Hematopoietic multipotent progenitor cell treated with erythropoietin and hydrocortisone succinate and interleukin-3 and kit ligand, for 17 days (in vitro differentiated cells): ENCODE measurements around the gene LMOD2.

Experiments
- DNase-seq: peaks from one replicate; pipeline ENCODE4 v3.0.0-alpha.2; 2015; ENCODE audit warnings: low spot score

Gene LMOD2

GRCh38 chr7:123673137-123673732 lies 17.6 kb downstream of the LMOD2 start:
- DNase-seq, result no peak

- no peak for DNase-seq
Measured at GRCh38 chr7:123673752-123674398, 18.2 kb downstream of the LMOD2 start.

- no peak for DNase-seq
Measured at GRCh38 chr7:123674399-123675180, 18.9 kb downstream of the LMOD2 start.

- no peak for DNase-seq
Measured at GRCh38 chr7:123675181-123675473, 19.5 kb downstream of the LMOD2 start.

GRCh38 chr7:123677061-123677715 lies 21.5 kb downstream of the LMOD2 start:
- DNase-seq, result no peak

GRCh38 chr7:123679614-123680013 lies 23.9 kb downstream of the LMOD2 start:
- no peak for DNase-seq

- DNase-seq, result no peak
Measured at GRCh38 chr7:123680580-123680979, 24.9 kb downstream of the LMOD2 start.

GRCh38 chr7:123681561-123681960 lies 25.9 kb downstream of the LMOD2 start:
- no peak for DNase-seq

GRCh38 chr7:123682690-123683089 lies 27.0 kb downstream of the LMOD2 start:
- peak; percentile 69 for DNase-seq

- DNase-seq, result no peak
Measured at GRCh38 chr7:123687161-123687560, 31.5 kb downstream of the LMOD2 start.

GRCh38 chr7:123687727-123688126 lies 32.1 kb downstream of the LMOD2 start:
- no peak for DNase-seq

- DNase-seq, result no peak
Measured at GRCh38 chr7:123689250-123689649, 33.6 kb downstream of the LMOD2 start.

- DNase-seq, result no peak
Measured at GRCh38 chr7:123690550-123690949, 34.9 kb downstream of the LMOD2 start.

GRCh38 chr7:123692471-123692877 lies 36.8 kb downstream of the LMOD2 start:
- no peak for DNase-seq

- DNase-seq, result no peak
Measured at GRCh38 chr7:123695944-123696677, 40.4 kb downstream of the LMOD2 start.

- no peak for DNase-seq
Measured at GRCh38 chr7:123705211-123705901, 49.7 kb downstream of the LMOD2 start.

- DNase-seq, result no peak
Measured at GRCh38 chr7:123709525-123709924, 53.9 kb downstream of the LMOD2 start.

GRCh38 chr7:123710683-123711082 lies 55.0 kb downstream of the LMOD2 start:
- DNase-seq, result no peak

GRCh38 chr7:123711832-123712293 lies 56.2 kb downstream of the LMOD2 start:
- DNase-seq, result no peak

- DNase-seq, result no peak
Measured at GRCh38 chr7:123712619-123713018, 57.0 kb downstream of the LMOD2 start.
